Esophagus squamous epithelium (tissue), 5 donors: Measurements from ENCODE around the gene GALNT2. TPM values are rescaled to one million over a fixed set of nuclear protein-coding genes. Genes with fewer than 3 reads are reported as not detected.

Experiments used
- DNase-seq: peaks from one replicate; lab custom pipeline; 2025; lab: John Stamatoyannopoulos, UW
- H3K27ac ChIP-seq, 4 donors: fragments of 200-600 bp; sonication (generic); one replicate each; pipeline ENCODE4 v1.5.1; 2016 to 2019; ENCODE audit warnings: mild to moderate bottlenecking in 1 of 4
- H3K27me3 ChIP-seq, 4 donors: fragments of 200-600 bp; sonication (generic); 1 replicate in 3 of 4; 2 replicates in 1 of 4; pipeline versions ENCODE4 v1.5.1 to v1.6.0; 2017 to 2021; ENCODE audit warnings: antibody characterized with exemption in 1 of 4
- H3K36me3 ChIP-seq, 3 donors: fragments of 200-600 bp; sonication (generic); one replicate each; pipeline ENCODE4 v1.5.1; 2016 to 2019
- H3K4me1 ChIP-seq, 3 donors: fragments of 200-600 bp; sonication (generic); one replicate each; pipeline ENCODE4 v1.5.1; 2017 to 2019
- H3K4me3 ChIP-seq, 4 donors: fragments of 200-600 bp; sonication (generic); 1 replicate in 3 of 4; 2 replicates in 1 of 4; pipeline ENCODE4 v1.5.1; 2016 to 2019; ENCODE audit warnings: mild to moderate bottlenecking in 2 of 4, moderate library complexity in 1 of 4
- H3K9me3 ChIP-seq, 3 donors: fragments of 200-600 bp; sonication (generic); one replicate each; pipeline ENCODE4 v1.5.1; 2016 to 2019
- POLR2A ChIP-seq, 4 donors: fragments of 450-650 bp; IDR thresholded peaks; one replicate each; pipeline ENCODE4 v1.6.1; 2017; ENCODE audit warnings: antibody characterized with exemption in 4 of 4, mild to moderate bottlenecking in 4 of 4, moderate library complexity in 3 of 4
- WGBS, 2 donors: methylation state at CpG; one replicate each; pipeline ENCODE4 v1.1.5; 2018; 5-methylcytosine and 5-hydroxymethylcytosine counted together
- intact Hi-C: fragments of 100-400 bp; cut with DNase I; formaldehyde crosslinking; loops from one replicate; pipeline ENCODE4 v1.15.0; 2022
- total RNA-seq, 4 donors: library from RNA; depleted of rRNA; stranded (reverse); fragments of >200 nt; gene quantifications; one replicate each; pipeline ENCODE4 v1.1.0, GENCODE V29; 2016
- TF ChIP-seq, protein P1 (sequence below), 6 experiments: fragments of 450-650 bp in 4 of 6; fragments of 200-600 bp in 2 of 6; sonication (generic) in 2 of 6; IDR thresholded peaks; one replicate each; pipeline ENCODE4 v1.5.1; 2016 to 2019; ENCODE audit warnings: antibody characterized with exemption in 6 of 6, mild to moderate bottlenecking in 4 of 6, moderate library complexity in 4 of 6
- donor health status: DM: yes; HTN: yes; CAD: no.

GALNT2 gene
- total RNA-seq, 4 donors from 2014 or later = 25.8 to 36.2 (median 31.0) TPM

DNA sequence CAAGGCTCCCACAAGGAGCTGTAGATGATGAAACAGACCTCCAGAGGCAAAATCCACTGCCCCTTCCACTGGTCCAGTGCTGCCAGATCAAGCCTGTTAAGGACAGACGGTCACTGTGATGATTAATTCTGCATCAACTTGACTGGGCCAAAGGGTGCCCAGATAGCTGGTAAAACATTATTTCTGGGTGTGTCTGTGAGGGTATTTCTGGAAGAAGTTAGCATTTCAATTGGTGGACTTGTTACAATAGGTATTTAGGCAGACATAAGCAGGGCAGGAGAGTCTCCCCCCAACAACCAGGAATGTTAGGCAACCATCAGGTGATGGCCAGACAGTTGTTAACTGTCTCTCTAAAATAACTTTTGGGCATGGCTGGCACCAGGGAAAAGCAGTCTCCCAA is 40.9 kb upstream of the GALNT2 start:
- intact Hi-C loops = no loop called here
- no peak for DNase-seq
- Histone ChIP-seq H3K36me3 (no peaks in the 10 kb centered on the region), H3K9me3 (peaks cover 0 to 8% (median 0%) of the 10 kb centered on the region in 3 donors), H3K4me1 (no peaks in the 10 kb centered on the region), H3K27me3 (no peaks in the 10 kb centered on the region), H3K27ac (no peak overlapping the region), H3K4me3 (no peak overlapping the region)
- WGBS, 2 donors = 88 to 100% methylated on average over 1 of the region's 1 CpG
- TF ChIP-seq, protein P1, sequence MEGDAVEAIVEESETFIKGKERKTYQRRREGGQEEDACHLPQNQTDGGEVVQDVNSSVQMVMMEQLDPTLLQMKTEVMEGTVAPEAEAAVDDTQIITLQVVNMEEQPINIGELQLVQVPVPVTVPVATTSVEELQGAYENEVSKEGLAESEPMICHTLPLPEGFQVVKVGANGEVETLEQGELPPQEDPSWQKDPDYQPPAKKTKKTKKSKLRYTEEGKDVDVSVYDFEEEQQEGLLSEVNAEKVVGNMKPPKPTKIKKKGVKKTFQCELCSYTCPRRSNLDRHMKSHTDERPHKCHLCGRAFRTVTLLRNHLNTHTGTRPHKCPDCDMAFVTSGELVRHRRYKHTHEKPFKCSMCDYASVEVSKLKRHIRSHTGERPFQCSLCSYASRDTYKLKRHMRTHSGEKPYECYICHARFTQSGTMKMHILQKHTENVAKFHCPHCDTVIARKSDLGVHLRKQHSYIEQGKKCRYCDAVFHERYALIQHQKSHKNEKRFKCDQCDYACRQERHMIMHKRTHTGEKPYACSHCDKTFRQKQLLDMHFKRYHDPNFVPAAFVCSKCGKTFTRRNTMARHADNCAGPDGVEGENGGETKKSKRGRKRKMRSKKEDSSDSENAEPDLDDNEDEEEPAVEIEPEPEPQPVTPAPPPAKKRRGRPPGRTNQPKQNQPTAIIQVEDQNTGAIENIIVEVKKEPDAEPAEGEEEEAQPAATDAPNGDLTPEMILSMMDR (IDR thresholded peaks at IDR 0.05) = no peak
- TF ChIP-seq POLR2A (IDR thresholded peaks at IDR 0.05) = no peak

DNA sequence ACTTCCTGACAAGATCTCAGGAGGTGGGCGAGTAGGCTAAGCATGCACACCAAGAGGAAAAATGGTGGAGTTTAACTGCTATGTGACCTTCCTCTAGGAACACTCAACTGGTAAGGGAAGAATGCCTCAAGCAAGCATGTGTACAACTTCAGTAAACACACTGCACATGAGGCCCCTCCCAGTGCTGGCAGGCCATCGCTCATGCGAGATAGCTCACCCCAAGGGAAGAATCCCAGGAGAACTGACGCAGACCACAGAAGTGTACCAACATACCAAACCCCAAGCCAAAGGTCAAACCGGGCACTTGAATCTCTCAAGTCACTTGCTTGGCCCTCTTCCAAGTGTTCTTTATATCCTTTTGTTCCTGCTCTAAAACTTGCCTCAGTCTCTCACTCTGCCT is 40.5 kb upstream of the GALNT2 start:
- intact Hi-C loops = no loop called here
- no peaks in the 10 kb centered on the region for H3K4me1 ChIP-seq
- H3K27me3 ChIP-seq = no peaks in the 10 kb centered on the region
- no peaks in the 10 kb centered on the region for H3K36me3 ChIP-seq
- WGBS, 2 donors = 71 to 86% methylated on average over 5 of the region's 5 CpGs
- peaks cover 0 to 8% (median 0%) of the 10 kb centered on the region in 3 donors for H3K9me3 ChIP-seq
- TF ChIP-seq, protein P1 (IDR thresholded peaks at IDR 0.05) = no peak
- no peak for TF ChIP-seq POLR2A (IDR thresholded peaks at IDR 0.05)
- no peak overlapping the region for H3K4me3 ChIP-seq
- no peak overlapping the region for H3K27ac ChIP-seq
- no peak for DNase-seq

DNA sequence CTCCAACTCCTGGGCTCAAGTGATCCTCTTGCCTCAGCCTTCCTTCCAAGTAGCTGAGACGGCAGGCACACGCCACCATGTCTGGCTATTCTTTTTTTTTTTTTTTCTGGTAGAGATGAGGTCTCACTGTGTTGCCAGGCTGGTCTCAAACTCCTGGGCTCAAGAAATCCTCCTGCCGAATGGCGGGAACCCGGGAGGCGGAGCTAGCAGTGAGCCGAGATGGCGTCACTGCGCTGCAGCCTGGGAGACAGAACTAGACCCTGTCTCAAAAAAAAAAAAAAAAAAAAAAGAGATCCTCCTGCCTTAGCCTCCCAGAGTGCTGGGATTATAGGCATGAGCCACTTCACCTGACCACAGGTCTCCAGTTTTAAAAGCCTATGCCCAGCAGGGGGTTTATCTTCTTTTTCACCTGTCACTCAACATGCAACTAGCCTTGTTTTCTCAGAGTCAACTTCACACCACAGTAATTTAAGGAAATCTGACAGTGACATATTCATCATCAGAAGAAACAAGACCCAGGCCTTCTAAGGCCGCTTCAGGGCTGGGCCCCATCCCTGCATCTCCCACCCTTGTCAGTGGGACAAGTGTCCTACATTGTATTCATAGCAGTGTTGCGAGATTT is 38.3 kb upstream of the GALNT2 start:
- no peak overlapping the region for H3K4me3 ChIP-seq
- WGBS, 2 donors = 86 to 94% methylated on average over 4 to 11 of the region's 11 CpGs
- intact Hi-C loops = no loop called here
- no peak overlapping the region for H3K27ac ChIP-seq
- H3K27me3 ChIP-seq = no peaks in the 10 kb centered on the region
- H3K9me3 ChIP-seq = peaks cover 0 to 8% (median 0%) of the 10 kb centered on the region in 3 donors
- TF ChIP-seq, protein P1 (IDR thresholded peaks at IDR 0.05) = no peak
- TF ChIP-seq POLR2A (IDR thresholded peaks at IDR 0.05) = no peak
- no peaks in the 10 kb centered on the region for H3K36me3 ChIP-seq
- H3K4me1 ChIP-seq = no peaks in the 10 kb centered on the region
- DNase-seq = no peak

DNA sequence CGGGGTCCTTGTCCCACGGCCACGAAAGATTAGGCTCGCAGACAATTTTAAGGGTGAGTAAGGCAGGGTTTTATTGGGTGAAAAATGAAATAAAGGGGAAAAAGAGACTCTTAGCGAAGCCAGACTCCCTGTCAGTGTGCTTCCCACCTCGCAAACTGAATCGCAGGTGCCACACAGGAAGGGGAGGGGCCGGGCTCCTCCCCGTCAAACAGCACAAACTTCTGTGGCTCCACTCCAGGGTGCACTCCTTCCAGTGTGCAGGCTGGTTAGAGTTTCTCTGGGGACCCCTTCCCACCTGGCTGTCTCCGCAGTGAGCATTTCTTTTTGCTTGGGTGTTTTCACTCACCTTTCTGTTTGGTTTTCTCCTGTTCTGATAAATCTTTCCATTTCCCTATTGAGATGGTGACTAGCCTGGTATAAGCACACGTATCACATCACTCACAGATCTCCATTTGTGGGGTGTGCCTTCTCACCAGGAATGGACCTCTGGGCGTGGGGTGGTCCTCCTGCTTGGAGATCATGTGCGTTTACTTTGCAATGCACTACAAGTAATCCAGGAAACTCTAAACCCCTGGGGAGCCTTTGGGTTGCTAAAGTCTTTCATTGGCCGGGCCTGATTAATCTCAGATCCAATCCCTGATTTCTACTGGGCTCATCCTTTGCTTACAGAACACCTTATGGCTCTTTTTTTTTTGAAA is 37.6 kb upstream of the GALNT2 start:
- WGBS, 2 donors = 78 to 80% methylated on average over 14 of the region's 14 CpGs
- H3K27ac ChIP-seq = no peak overlapping the region

More for the DNA sequence above, 37.6 kb upstream of the GALNT2 start:
- TF ChIP-seq POLR2A (IDR thresholded peaks at IDR 0.05) = no peak
- TF ChIP-seq, protein P1 (IDR thresholded peaks at IDR 0.05) = no peak
- Histone ChIP-seq H3K27me3 (no peaks in the 10 kb centered on the region), H3K4me3 (no peak overlapping the region), H3K36me3 (no peaks in the 10 kb centered on the region), H3K4me1 (no peaks in the 10 kb centered on the region), H3K9me3 (peaks cover 0 to 8% (median 0%) of the 10 kb centered on the region in 3 donors)
- intact Hi-C loops = no loop called here
- no peak for DNase-seq
